ENCODE results near the gene TTC12.

TTC12 gene

GRCh38 chr11:113378692-113379091, 64.3 kb downstream of the TTC12 start:
- no peak for TF ChIP-seq CTCF (IDR thresholded peaks at IDR 0.05)
- DNase-seq (ENCODE audit: low spot score): no peak
- H3K27ac ChIP-seq: no peak overlapping the region
- no peak overlapping the region for H3K4me3 ChIP-seq

- no peak overlapping the region for H3K27ac ChIP-seq
- TF ChIP-seq CTCF (IDR thresholded peaks at IDR 0.05): no peak
- DNase-seq (ENCODE audit: low spot score): no peak
- no peak overlapping the region for H3K4me3 ChIP-seq
These were observed 67.7 kb downstream of the TTC12 start for GRCh38 chr11:113382121-113382520.

GRCh38 chr11:113384551-113384950, 70.2 kb downstream of the TTC12 start:
- no peak for DNase-seq (ENCODE audit: low spot score)
- Histone ChIP-seq H3K27ac (no peak overlapping the region), H3K4me3 (no peak overlapping the region)
- no peak for TF ChIP-seq CTCF (IDR thresholded peaks at IDR 0.05)

GRCh38 chr11:113385749-113386148, 71.4 kb downstream of the TTC12 start:
- H3K27ac ChIP-seq: no peak overlapping the region
- TF ChIP-seq CTCF (IDR thresholded peaks at IDR 0.05): no peak
- H3K4me3 ChIP-seq: no peak overlapping the region
- DNase-seq (ENCODE audit: low spot score): peak; percentile 60

GRCh38 chr11:113386866-113387265, 72.5 kb downstream of the TTC12 start:
- no peak for TF ChIP-seq CTCF (IDR thresholded peaks at IDR 0.05)
- Histone ChIP-seq H3K4me3 (no peak overlapping the region), H3K27ac (no peak overlapping the region)
- peak; percentile 72 for DNase-seq (ENCODE audit: low spot score)

- DNase-seq (ENCODE audit: low spot score): peak; percentile 64
- no peak within 1 kb of the TSS for H3K27ac ChIP-seq
- peak within 1 kb of the TSS; percentile 52 for H3K4me3 ChIP-seq
- TF ChIP-seq CTCF (IDR thresholded peaks at IDR 0.05): no peak
These were observed 73.3 kb downstream of the TTC12 start, which contains the start of gene ANKK1 for GRCh38 chr11:113387605-113388211. ANKK1 (plus strand) TSS chr11:113387779; CDS start chr11:113387885, 106 bp downstream.

- TF ChIP-seq CTCF (IDR thresholded peaks at IDR 0.05): no peak
- DNase-seq (ENCODE audit: low spot score): no peak
- Histone ChIP-seq H3K4me3 (no peak overlapping the region), H3K27ac (no peak overlapping the region)
These were observed 74.9 kb downstream of the TTC12 start for GRCh38 chr11:113389272-113389671.

Data from coronary artery (tissue), 2 donors.